HCT116 (cell line): ENCODE measurements around the gene INPP5E. TPM values are rescaled to one million over a fixed set of nuclear protein-coding genes. Genes with fewer than 3 reads are reported as not detected.

Experiments used
- ATAC-seq: fragments of 200-7000 bp; cut with Tn5 transposase; 2 replicates; pipeline ENCODE4 v1.9.1; 2020; ENCODE audit warnings: mild to moderate bottlenecking, moderate library complexity
- BruUV-seq: library from RNA; stranded (reverse); fragments of 400-500 nt; replicated peaks from 2 replicates; lab custom pipeline; 2021; lab: Mats Ljungman, UMichigan
- CTCF ChIA-PET: fragments of 300-600 bp; sonication (Branson Sonifier 250); formaldehyde crosslinking; loops from one replicate; lab custom pipeline; 2021; ENCODE audit warnings: antibody characterized with exemption; lab: Charles Lee
- POLR2A ChIA-PET: fragments of 300-600, 350-600 bp; sonication (Branson Sonifier 250); formaldehyde crosslinking; loops from one replicate; lab custom pipeline; 2021; ENCODE audit warnings: antibody characterized with exemption; lab: Charles Lee
- RAD21 ChIA-PET, 2 experiments: fragments of 300-600 bp; sonication (Branson Sonifier 250); formaldehyde crosslinking; loops; one replicate each; lab custom pipeline; 2023; ENCODE audit warnings: low total read pairs in 2 of 2; ENCODE audit not compliant: uncharacterized antibody in 2 of 2, unreplicated experiment in 2 of 2, low non-redundant PET in 1 of 2; lab: Charles Lee
- DNase-seq: peaks from one replicate; pipeline ENCODE4 v3.0.0-alpha.2; 2010; ENCODE audit warnings: low read depth, low spot score
- H2AFZ ChIP-seq: fragments of 200-600 bp; shearing (Covaris generic), sonication (generic); 2 replicates; pipeline ENCODE4 v1.6.1; 2017; ENCODE audit warnings: low read depth, mixed run types, mixed read lengths, antibody characterized with exemption, low read length; ENCODE audit not compliant: poor library complexity, severe bottlenecking
- H3K27ac ChIP-seq: 2 replicates; pipeline ENCODE4 v1.5.1; 2012; ENCODE audit warnings: low read depth, low read length
- H3K27me3 ChIP-seq: fragments of 200-600 bp; sonication (generic); 2 replicates; pipeline ENCODE4 v1.6.1; 2016; ENCODE audit warnings: mixed run types, low read length, mixed read lengths; ENCODE audit not compliant: insufficient read depth
- H3K36me3 ChIP-seq, 2 experiments: fragments of 200-500 bp in 1 of 2; fragments of 200-600 bp in 1 of 2; sonication (Bioruptor generic) in 1 of 2; sonication (generic) in 1 of 2; 2 replicates each; pipeline versions ENCODE4 v1.5.1 to v1.6.1; 2014 to 2016; ENCODE audit warnings: low read length in 2 of 2, inconsistent platforms in 1 of 2, mixed read lengths in 1 of 2, mixed run types in 1 of 2; ENCODE audit not compliant: insufficient read depth in 2 of 2, control insufficient read depth in 1 of 2
- H3K4me1 ChIP-seq, 2 experiments: fragments of 200-600 bp in 1 of 2; sonication (generic) in 1 of 2; 2 replicates each; pipeline versions ENCODE4 v1.5.1 to v1.6.1; 2012 to 2017; ENCODE audit warnings: low read length in 2 of 2, inconsistent platforms in 1 of 2, mild to moderate bottlenecking in 1 of 2, mixed read lengths in 1 of 2, mixed run types in 1 of 2, moderate library complexity in 1 of 2; ENCODE audit not compliant: insufficient read depth in 2 of 2, control insufficient read depth in 1 of 2
- H3K4me2 ChIP-seq: fragments of 200-600 bp; sonication (generic); 2 replicates; pipeline ENCODE4 v1.6.1; 2017; ENCODE audit warnings: mixed run types, low read length, mixed read lengths
- H3K4me3 ChIP-seq, 2 experiments: fragments of 200-600 bp in 1 of 2; sonication (generic) in 1 of 2; replicated peaks in 1 of 2; 2 replicates each; pipeline ENCODE4 v1.5.1; 2011 to 2016; ENCODE audit warnings: low read length in 2 of 2, control low read depth in 1 of 2, low read depth in 1 of 2, mild to moderate bottlenecking in 1 of 2, mixed read lengths in 1 of 2, mixed run types in 1 of 2
- H3K79me2 ChIP-seq: fragments of 200-600 bp; sonication (generic); 2 replicates; pipeline ENCODE4 v1.6.1; 2017; ENCODE audit warnings: mild to moderate bottlenecking, mixed run types, low read length, moderate library complexity, mixed read lengths; ENCODE audit not compliant: insufficient read depth
- H3K9ac ChIP-seq: fragments of 200-600 bp; sonication (generic); 2 replicates; pipeline ENCODE4 v1.6.1; 2016; ENCODE audit warnings: low read length, mixed read lengths
- H3K9me2 ChIP-seq: fragments of 200-600 bp; sonication (generic), shearing (Covaris generic); 2 replicates; pipeline ENCODE4 v1.6.1; 2017; ENCODE audit warnings: mixed run types, mild to moderate bottlenecking, moderate library complexity; ENCODE audit not compliant: insufficient read depth
- H3K9me3 ChIP-seq, 2 experiments: fragments of 200-500 bp in 1 of 2; fragments of 200-600 bp in 1 of 2; sonication (Bioruptor generic) in 1 of 2; sonication (generic) in 1 of 2; 2 replicates each; pipeline ENCODE4 v1.6.1; 2014 to 2017; ENCODE audit warnings: low read length in 2 of 2, mixed read lengths in 2 of 2, inconsistent platforms in 1 of 2, low read depth in 1 of 2, mild to moderate bottlenecking in 1 of 2, mixed run types in 1 of 2, moderate library complexity in 1 of 2; ENCODE audit not compliant: control insufficient read depth in 1 of 2, insufficient read depth in 1 of 2
- H4K20me1 ChIP-seq: fragments of 200-600 bp; sonication (generic), shearing (Covaris generic); 2 replicates; pipeline ENCODE4 v1.6.1; 2017; ENCODE audit warnings: mixed run types, mild to moderate bottlenecking, moderate library complexity; ENCODE audit not compliant: insufficient read depth
- CBX3 ChIP-seq: IDR thresholded peaks from 2 replicates; pipeline ENCODE4 v1.6.1; 2012; ENCODE audit warnings: low read depth
- CEBPB ChIP-seq: IDR thresholded peaks from 2 replicates; pipeline ENCODE4 v1.6.1; 2012; ENCODE audit warnings: low read depth
- EZH2 ChIP-seq: fragments of 200-600 bp; sonication (generic); IDR thresholded peaks from 2 replicates; pipeline ENCODE4 v1.6.1; 2017; ENCODE audit warnings: antibody characterized with exemption, mixed run types
- EZH2phosphoT487 ChIP-seq: fragments of 200-600 bp; IDR thresholded peaks from 2 replicates; pipeline ENCODE4 v1.6.1; 2018; ENCODE audit warnings: antibody characterized with exemption, borderline replicate concordance
- FOSL1 ChIP-seq: IDR thresholded peaks from 2 replicates; pipeline ENCODE4 v1.6.1; 2012; ENCODE audit warnings: low read depth
- JUND ChIP-seq: IDR thresholded peaks from 2 replicates; pipeline ENCODE4 v1.6.1; 2012
- POLR2AphosphoS5 ChIP-seq: IDR thresholded peaks from 2 replicates; pipeline ENCODE4 v1.6.1; 2011; ENCODE audit warnings: mild to moderate bottlenecking, low read depth, low read length, moderate library complexity
- SIN3A ChIP-seq: IDR thresholded peaks from 2 replicates; pipeline ENCODE4 v1.6.1; 2012; ENCODE audit warnings: low read depth
- ZFX ChIP-seq: fragments of 450-650 bp; IDR thresholded peaks from 2 replicates; pipeline ENCODE4 v1.6.1; 2017
- intact Hi-C: fragments of 100-400 bp; cut with micrococcal nuclease; formaldehyde crosslinking; loops from 2 replicates; pipeline ENCODE4 v1.10.0; 2022
- total RNA-seq: library from RNA; stranded (reverse); gene quantifications from one replicate; pipeline ENCODE4 v1.2.1, GENCODE V29; 2021; ENCODE audit not compliant: unreplicated experiment
- TF ChIP-seq, protein P1 (sequence below): IDR thresholded peaks from 2 replicates; pipeline ENCODE4 v1.6.1; 2012; ENCODE audit warnings: low read depth

Gene INPP5E
- total RNA-seq, 1 experiment from 2014 or later: 23.8 TPM

DNA sequence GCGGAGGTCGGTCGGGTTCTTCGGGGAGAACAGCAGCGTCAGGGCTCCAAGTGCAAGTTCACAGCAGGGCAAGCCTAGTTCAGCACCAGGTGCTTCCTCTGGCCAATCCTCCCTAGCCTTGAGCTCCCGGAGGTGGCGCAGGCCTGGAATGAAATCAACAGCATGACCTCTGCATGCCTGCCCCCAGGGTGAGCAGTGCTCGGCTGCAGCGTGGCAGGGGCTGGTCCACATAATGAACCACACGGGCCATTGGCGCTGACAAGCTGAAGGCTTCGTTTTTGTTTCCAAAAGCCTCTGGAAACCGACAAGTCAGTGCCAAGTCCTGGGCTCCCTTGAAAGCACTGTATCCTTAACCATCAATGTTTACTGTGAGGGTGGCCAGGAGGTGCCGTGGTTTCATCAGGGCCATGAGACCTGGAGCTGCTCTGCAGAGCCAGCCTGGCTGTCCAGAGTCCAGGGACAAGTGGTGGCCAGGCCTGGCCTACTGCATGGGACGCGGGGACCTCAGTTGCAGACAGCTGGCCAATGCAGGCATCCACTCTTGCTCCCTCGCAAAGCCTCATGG, 2.1 kb upstream of the INPP5E start:
- H3K4me3 ChIP-seq: no peak overlapping the region
- TF ChIP-seq CEBPB: no peak
- TF ChIP-seq EZH2phosphoT487: no peak
- TF ChIP-seq POLR2AphosphoS5: no peak
- TF ChIP-seq CBX3: no peak
- no peak for TF ChIP-seq FOSL1
- TF ChIP-seq, all 23 proteins: peak for 0
- Histone ChIP-seq H3K27ac (no peak overlapping the region), H3K4me1 (peaks cover 8 to 22% of the 10 kb centered on the region in 2 experiments), H4K20me1 (no peaks in the 10 kb centered on the region), H3K9me2 (no peaks in the 10 kb centered on the region), H3K79me2 (peaks cover 26% of the 10 kb centered on the region), H3K36me3 (peaks cover 11 to 35% of the 10 kb centered on the region in 2 experiments), H2AFZ (no peak overlapping the region), H3K27me3 (no peaks in the 10 kb centered on the region), H3K9ac (no peak overlapping the region), H3K4me2 (no peak overlapping the region), H3K9me3 (no peaks in the 10 kb centered on the region)
- RAD21 ChIA-PET: no interaction called here
- intact Hi-C loops: no loop called here
- no TSS peak for BruUV-seq
- CTCF ChIA-PET: interaction anchor here (0.7 kb wide), 1 partner anchor 10 kb away, joined by 3 read pairs; no protein-coding TSS in a partner anchor
- POLR2A ChIA-PET: no interaction called here
- no peak for ATAC-seq
- no peak for DNase-seq

DNA sequence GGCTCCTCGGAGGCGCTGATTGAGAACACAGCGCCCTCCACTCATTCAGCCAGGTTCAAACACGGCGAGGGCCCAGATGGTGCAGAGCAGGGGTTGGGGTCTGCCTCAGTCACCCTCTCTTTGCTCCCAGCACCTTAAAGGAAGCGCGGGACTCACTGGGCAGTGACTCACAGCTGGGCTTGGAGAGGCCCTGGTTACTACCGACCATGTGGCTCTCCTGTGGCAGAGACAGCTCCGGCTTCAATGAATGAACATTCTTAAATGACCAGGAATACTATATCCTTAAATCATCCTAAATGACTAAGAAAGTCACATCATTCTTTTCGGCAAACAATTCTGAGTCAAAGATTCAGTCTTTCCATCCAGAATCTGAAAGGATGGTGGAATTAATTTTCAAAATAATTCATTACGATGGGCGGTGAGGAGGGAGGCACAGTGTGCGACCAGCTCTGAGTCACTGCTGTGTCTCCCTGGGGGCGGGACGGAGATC, 1.6 kb upstream of the INPP5E start:
- peaks cover 31% of the 10 kb centered on the region for H3K79me2 ChIP-seq
- no peaks in the 10 kb centered on the region for H3K9me3 ChIP-seq
- ChIA-PET CTCF (interaction anchor here (0.7 kb wide), 1 partner anchor 10 kb away, joined by 3 read pairs; no protein-coding TSS in a partner anchor), POLR2A (no interaction called here), RAD21 (no interaction called here)
- DNase-seq (no peak), ATAC-seq (no peak)
- H3K36me3 ChIP-seq: peaks cover 10 to 32% of the 10 kb centered on the region in 2 experiments
- BruUV-seq: no TSS peak
- no peak overlapping the region for H3K4me3 ChIP-seq
- no peaks in the 10 kb centered on the region for H3K9me2 ChIP-seq
- no peak overlapping the region for H3K9ac ChIP-seq
- H3K4me1 ChIP-seq: peaks cover 8 to 22% of the 10 kb centered on the region in 2 experiments
- intact Hi-C loops: no loop called here
- no peak overlapping the region for H3K27ac ChIP-seq
- no peaks in the 10 kb centered on the region for H4K20me1 ChIP-seq
- H3K4me2 ChIP-seq: no peak overlapping the region
- no peak overlapping the region for H2AFZ ChIP-seq
- H3K27me3 ChIP-seq: no peaks in the 10 kb centered on the region
- TF ChIP-seq JUND (no peak), EZH2 (no peak), SIN3A (no peak), CEBPB (no peak), ZFX (no peak), CBX3 (no peak)
- TF ChIP-seq, protein P1, sequence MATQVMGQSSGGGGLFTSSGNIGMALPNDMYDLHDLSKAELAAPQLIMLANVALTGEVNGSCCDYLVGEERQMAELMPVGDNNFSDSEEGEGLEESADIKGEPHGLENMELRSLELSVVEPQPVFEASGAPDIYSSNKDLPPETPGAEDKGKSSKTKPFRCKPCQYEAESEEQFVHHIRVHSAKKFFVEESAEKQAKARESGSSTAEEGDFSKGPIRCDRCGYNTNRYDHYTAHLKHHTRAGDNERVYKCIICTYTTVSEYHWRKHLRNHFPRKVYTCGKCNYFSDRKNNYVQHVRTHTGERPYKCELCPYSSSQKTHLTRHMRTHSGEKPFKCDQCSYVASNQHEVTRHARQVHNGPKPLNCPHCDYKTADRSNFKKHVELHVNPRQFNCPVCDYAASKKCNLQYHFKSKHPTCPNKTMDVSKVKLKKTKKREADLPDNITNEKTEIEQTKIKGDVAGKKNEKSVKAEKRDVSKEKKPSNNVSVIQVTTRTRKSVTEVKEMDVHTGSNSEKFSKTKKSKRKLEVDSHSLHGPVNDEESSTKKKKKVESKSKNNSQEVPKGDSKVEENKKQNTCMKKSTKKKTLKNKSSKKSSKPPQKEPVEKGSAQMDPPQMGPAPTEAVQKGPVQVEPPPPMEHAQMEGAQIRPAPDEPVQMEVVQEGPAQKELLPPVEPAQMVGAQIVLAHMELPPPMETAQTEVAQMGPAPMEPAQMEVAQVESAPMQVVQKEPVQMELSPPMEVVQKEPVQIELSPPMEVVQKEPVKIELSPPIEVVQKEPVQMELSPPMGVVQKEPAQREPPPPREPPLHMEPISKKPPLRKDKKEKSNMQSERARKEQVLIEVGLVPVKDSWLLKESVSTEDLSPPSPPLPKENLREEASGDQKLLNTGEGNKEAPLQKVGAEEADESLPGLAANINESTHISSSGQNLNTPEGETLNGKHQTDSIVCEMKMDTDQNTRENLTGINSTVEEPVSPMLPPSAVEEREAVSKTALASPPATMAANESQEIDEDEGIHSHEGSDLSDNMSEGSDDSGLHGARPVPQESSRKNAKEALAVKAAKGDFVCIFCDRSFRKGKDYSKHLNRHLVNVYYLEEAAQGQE: no peak
